ENCODE measurements around the gene HSPA1B.

The HSPA1B gene

GRCh38 chr6:31877125-31877650, 49.6 kb downstream of the HSPA1B start:
- H3K36me3 Mint-ChIP-seq (ENCODE audit: insufficient read depth), result peaks cover 15% of the 10 kb centered on the region
- no peaks in the 10 kb centered on the region for H3K4me1 Mint-ChIP-seq (ENCODE audit: low read depth in 2 of 2)
- H3K27me3 Mint-ChIP-seq, result no peaks in the 10 kb centered on the region
- H3K27ac Mint-ChIP-seq, result peak overlapping the region in 1 of 2 donors; percentile 77
- no peak for DNase-seq
- ATAC-seq (replicated peaks), result no peak
- H3K9me3 Mint-ChIP-seq, result no peaks in the 10 kb centered on the region
- no peak overlapping the region for H3K4me3 Mint-ChIP-seq

- H3K4me3 Mint-ChIP-seq, result no peak overlapping the region
- no peaks in the 10 kb centered on the region for H3K4me1 Mint-ChIP-seq (ENCODE audit: low read depth in 2 of 2)
- DNase-seq (no peak), ATAC-seq (replicated peaks) (no peak)
- H3K27ac Mint-ChIP-seq, result peak overlapping the region; percentile 28 to 77
- peaks cover 16% of the 10 kb centered on the region for H3K36me3 Mint-ChIP-seq (ENCODE audit: insufficient read depth)
- H3K27me3 Mint-ChIP-seq, result no peaks in the 10 kb centered on the region
- H3K9me3 Mint-ChIP-seq, result no peaks in the 10 kb centered on the region
These were observed 50.2 kb downstream of the HSPA1B start for GRCh38 chr6:31877651-31878161.

GRCh38 chr6:31878222-31878621, 50.7 kb downstream of the HSPA1B start:
- Mint-ChIP-seq H3K9me3 (no peaks in the 10 kb centered on the region), H3K27me3 (no peaks in the 10 kb centered on the region), H3K36me3 (ENCODE audit: insufficient read depth) (peaks cover 20% of the 10 kb centered on the region), H3K27ac (peak overlapping the region; percentile 28 to 77), H3K4me1 (ENCODE audit: low read depth in 2 of 2) (no peaks in the 10 kb centered on the region), H3K4me3 (no peak overlapping the region)
- ATAC-seq (replicated peaks), result no peak
- DNase-seq, result no peak

- Mint-ChIP-seq H3K27me3 (no peaks in the 10 kb centered on the region), H3K9me3 (no peaks in the 10 kb centered on the region), H3K4me1 (ENCODE audit: low read depth in 2 of 2) (no peaks in the 10 kb centered on the region), H3K27ac (peak within 1 kb of the TSS; percentile 28 to 77), H3K4me3 (no peak within 1 kb of the TSS), H3K36me3 (ENCODE audit: insufficient read depth) (peaks cover 24% of the 10 kb centered on the region)
- ATAC-seq (replicated peaks), result no peak
- no peak for DNase-seq
These were observed 51.2 kb downstream of the HSPA1B start, which contains the start of gene SLC44A4 for GRCh38 chr6:31878726-31879125. Gene SLC44A4 (minus strand): TSS chr6:31878997. CDS start chr6:31878980, 17 bp downstream.

- no peaks in the 10 kb centered on the region for H3K9me3 Mint-ChIP-seq
- H3K27ac Mint-ChIP-seq, result no peak overlapping the region
- ATAC-seq (replicated peaks) (no peak), DNase-seq (no peak)
- H3K27me3 Mint-ChIP-seq, result no peaks in the 10 kb centered on the region
- peaks cover 24% of the 10 kb centered on the region for H3K36me3 Mint-ChIP-seq (ENCODE audit: insufficient read depth)
- no peaks in the 10 kb centered on the region for H3K4me1 Mint-ChIP-seq (ENCODE audit: low read depth in 2 of 2)
- no peak overlapping the region for H3K4me3 Mint-ChIP-seq
These were observed 51.6 kb downstream of the HSPA1B start for GRCh38 chr6:31879143-31879542.

All from effector memory CD8-positive, alpha-beta T cell (primary cell).